Type B pancreatic cell (in vitro differentiated cells): ENCODE results near the gene MARS1. TPM values are rescaled to one million over a fixed set of nuclear protein-coding genes. Genes with fewer than 3 reads are reported as not detected.
"Not testable (repeated sequence)": the region's sequence is repeated elsewhere in the genome, so short reads cannot be mapped to it uniquely, and the experiment has no call there.

Source experiments
- DNase-seq: peaks from one replicate; pipeline ENCODE4 v3.0.0; 2021; ENCODE audit warnings: mixed read lengths; ENCODE audit not compliant: unreplicated experiment; ENCODE audit errors: extremely low spot score
- H3K27ac Mint-ChIP-seq: 2 replicates; pipeline ENCODE4 v1.8.0; 2021; ENCODE audit warnings: mild to moderate bottlenecking, mixed read lengths
- H3K27me3 Mint-ChIP-seq: 2 replicates; pipeline ENCODE4 v1.8.0; 2021; ENCODE audit warnings: mixed read lengths
- H3K36me3 Mint-ChIP-seq: 2 replicates; pipeline ENCODE4 v1.8.0; 2021; ENCODE audit warnings: mixed read lengths
- H3K4me1 Mint-ChIP-seq: one replicate; pipeline ENCODE4 v1.8.0; 2021; ENCODE audit warnings: mixed read lengths; ENCODE audit not compliant: unreplicated experiment
- H3K4me3 Mint-ChIP-seq: 2 replicates; pipeline ENCODE4 v1.8.0; 2021; ENCODE audit warnings: mild to moderate bottlenecking, mixed read lengths
- H3K9me3 Mint-ChIP-seq: 2 replicates; pipeline ENCODE4 v1.8.0; 2021; ENCODE audit warnings: mixed read lengths
- total RNA-seq: library from RNA; stranded (reverse); gene quantifications from 2 replicates; pipeline ENCODE4 v1.2.1, GENCODE V29; 2021; ENCODE audit warnings: low replicate concordance
- TF ChIP-seq, protein P1 (sequence below): fragments of 200-600 bp; sonication (generic); conservative IDR thresholded peaks from 2 replicates; pipeline ENCODE4 v1.5.0; 2021; ENCODE audit warnings: antibody characterized with exemption, mild to moderate bottlenecking

MARS1 gene
- total RNA-seq, 1 donor from 2014 or later: 200 TPM

- Mint-ChIP-seq H3K4me1 (peaks cover 14% of the 10 kb centered on the region), H3K27me3 (no peaks in the 10 kb centered on the region), H3K4me3 (no peak overlapping the region), H3K9me3 (no peaks in the 10 kb centered on the region), H3K27ac (no peak overlapping the region), H3K36me3 (peaks cover 36% of the 10 kb centered on the region)
- no peak for DNase-seq
- TF ChIP-seq, protein P1, sequence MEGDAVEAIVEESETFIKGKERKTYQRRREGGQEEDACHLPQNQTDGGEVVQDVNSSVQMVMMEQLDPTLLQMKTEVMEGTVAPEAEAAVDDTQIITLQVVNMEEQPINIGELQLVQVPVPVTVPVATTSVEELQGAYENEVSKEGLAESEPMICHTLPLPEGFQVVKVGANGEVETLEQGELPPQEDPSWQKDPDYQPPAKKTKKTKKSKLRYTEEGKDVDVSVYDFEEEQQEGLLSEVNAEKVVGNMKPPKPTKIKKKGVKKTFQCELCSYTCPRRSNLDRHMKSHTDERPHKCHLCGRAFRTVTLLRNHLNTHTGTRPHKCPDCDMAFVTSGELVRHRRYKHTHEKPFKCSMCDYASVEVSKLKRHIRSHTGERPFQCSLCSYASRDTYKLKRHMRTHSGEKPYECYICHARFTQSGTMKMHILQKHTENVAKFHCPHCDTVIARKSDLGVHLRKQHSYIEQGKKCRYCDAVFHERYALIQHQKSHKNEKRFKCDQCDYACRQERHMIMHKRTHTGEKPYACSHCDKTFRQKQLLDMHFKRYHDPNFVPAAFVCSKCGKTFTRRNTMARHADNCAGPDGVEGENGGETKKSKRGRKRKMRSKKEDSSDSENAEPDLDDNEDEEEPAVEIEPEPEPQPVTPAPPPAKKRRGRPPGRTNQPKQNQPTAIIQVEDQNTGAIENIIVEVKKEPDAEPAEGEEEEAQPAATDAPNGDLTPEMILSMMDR: no peak
Observed at GRCh38 chr12:57514720-57515407, 27.0 kb downstream of the MARS1 start.

DNA sequence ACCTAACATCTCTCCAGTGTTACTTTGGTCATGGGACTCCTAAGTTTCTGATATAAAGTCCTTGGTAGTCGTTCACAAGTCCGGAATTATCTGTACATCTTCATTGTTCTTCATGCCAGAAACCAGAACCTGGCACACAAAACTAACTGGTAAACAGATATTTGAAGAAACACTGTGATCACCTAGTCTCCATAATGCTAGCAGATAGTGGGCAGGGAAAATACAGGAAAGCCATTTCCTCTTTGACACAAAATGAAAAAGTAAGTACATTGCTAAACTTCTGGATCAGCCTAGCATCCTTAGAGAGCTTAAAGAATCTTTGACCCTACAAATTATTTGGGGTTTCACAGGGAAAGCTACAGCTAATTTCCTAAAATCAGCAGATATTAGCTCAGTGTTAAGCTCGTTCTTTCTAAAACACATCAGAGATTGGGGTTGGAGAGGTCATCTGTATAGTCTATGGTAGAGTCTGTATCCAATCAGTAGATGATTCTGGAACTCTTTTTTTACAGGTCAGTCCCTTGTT, 27.6 kb downstream of the MARS1 start:
- Mint-ChIP-seq H3K27ac (peak overlapping the region; percentile 75), H3K36me3 (peaks cover 36% of the 10 kb centered on the region), H3K4me1 (peaks cover 14% of the 10 kb centered on the region), H3K4me3 (no peak overlapping the region), H3K9me3 (no peaks in the 10 kb centered on the region), H3K27me3 (no peaks in the 10 kb centered on the region)
- TF ChIP-seq, protein P1: no peak
- no peak for DNase-seq

DNA sequence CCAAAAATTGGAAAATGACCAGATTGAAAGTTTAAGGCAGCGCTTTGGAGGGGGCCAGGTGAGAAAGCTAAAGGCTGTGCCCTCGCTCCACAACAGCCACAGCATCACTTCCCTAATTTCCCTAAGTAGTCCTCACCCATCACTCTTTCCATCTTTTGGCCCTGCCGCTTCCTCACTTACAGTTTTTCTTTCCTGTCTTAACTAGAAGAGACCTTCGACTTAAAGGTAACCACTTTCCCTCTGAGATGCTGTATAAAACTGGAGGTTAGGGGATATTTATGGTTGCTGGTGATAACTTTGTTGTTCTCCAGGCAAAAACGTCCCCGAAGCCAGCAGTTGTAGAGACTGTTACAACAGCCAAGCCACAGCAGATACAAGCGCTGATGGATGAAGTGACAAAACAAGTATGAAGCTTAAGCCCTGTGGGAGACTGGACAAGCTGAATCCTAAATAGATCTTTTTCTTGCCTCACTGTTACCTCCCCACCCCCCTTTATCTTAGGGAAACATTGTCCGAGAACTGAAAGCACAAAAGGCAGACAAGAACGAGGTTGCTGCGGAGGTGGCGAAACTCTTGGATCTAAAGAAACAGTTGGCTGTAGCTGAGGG, 28.2 kb downstream of the MARS1 start:
- H3K27ac Mint-ChIP-seq: peak overlapping the region; percentile 75
- H3K4me3 Mint-ChIP-seq: peak overlapping the region; percentile 34
- H3K36me3 Mint-ChIP-seq: peaks cover 36% of the 10 kb centered on the region

GRCh38 chr12:57516617-57517153, 28.8 kb downstream of the MARS1 start:
- peaks cover 17% of the 10 kb centered on the region for H3K4me1 Mint-ChIP-seq
- H3K4me3 Mint-ChIP-seq: no peak overlapping the region

More for the DNA sequence above, 28.2 kb downstream of the MARS1 start:
- no peak for DNase-seq
- Mint-ChIP-seq H3K27me3 (no peaks in the 10 kb centered on the region), H3K9me3 (no peaks in the 10 kb centered on the region), H3K4me1 (peaks cover 14% of the 10 kb centered on the region)
- TF ChIP-seq, protein P1: no peak

DNA sequence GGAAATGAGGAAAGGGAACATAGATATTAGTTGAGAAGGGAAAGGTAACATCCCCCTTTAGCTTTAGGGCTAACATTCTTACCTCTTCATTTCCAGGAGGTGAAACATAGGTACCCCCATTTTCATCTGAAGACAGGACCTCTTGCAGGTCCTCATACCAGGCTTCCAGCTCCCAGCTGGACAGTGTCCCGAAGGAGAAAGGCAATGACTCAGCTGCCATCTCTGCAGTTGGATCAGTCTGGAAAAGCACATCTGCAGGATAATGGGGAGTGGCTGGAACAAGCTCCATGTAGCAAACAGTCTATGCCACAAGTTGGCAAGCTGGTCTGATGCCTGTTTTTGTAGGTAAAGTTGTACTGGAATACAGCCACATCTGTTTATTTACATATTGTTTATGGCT, 29.3 kb downstream of the MARS1 start:
- Mint-ChIP-seq H3K27ac (peak overlapping the region; percentile 75), H3K36me3 (peaks cover 32% of the 10 kb centered on the region), H3K4me1 (peaks cover 22% of the 10 kb centered on the region), H3K4me3 (peak overlapping the region; percentile 71), H3K27me3 (no peaks in the 10 kb centered on the region), H3K9me3 (no peaks in the 10 kb centered on the region)
- TF ChIP-seq, protein P1: no peak
- no peak for DNase-seq

More at GRCh38 chr12:57516617-57517153, 28.8 kb downstream of the MARS1 start:
- TF ChIP-seq, protein P1: no peak
- H3K9me3 Mint-ChIP-seq: no peaks in the 10 kb centered on the region
- no peaks in the 10 kb centered on the region for H3K27me3 Mint-ChIP-seq
- peak overlapping the region; percentile 75 for H3K27ac Mint-ChIP-seq
- no peak for DNase-seq
- peaks cover 36% of the 10 kb centered on the region for H3K36me3 Mint-ChIP-seq

- not testable (repeated sequence) for DNase-seq, H3K27me3 Mint-ChIP-seq, H3K9me3 Mint-ChIP-seq
- H3K27ac Mint-ChIP-seq: peak overlapping the region; percentile 99
- H3K4me3 Mint-ChIP-seq: peak overlapping the region; percentile 71
- H3K4me1 Mint-ChIP-seq: peaks cover 23% of the 10 kb centered on the region
- H3K36me3 Mint-ChIP-seq: peaks cover 27% of the 10 kb centered on the region
Observed at GRCh38 chr12:57517718-57518117, 29.9 kb downstream of the MARS1 start.
